K562 (cell line): ENCODE results near the gene POLR3K. TPM values are rescaled to one million over a fixed set of nuclear protein-coding genes. Genes with fewer than 3 reads are reported as not detected.

Experiments
- ARID2 ChIP-seq: fragments of 450-650 bp; IDR thresholded peaks from 2 replicates; pipeline ENCODE4 v1.6.1; 2017; ENCODE audit warnings: antibody characterized with exemption, mild to moderate bottlenecking
- CHD7 ChIP-seq: fragments of 200-600 bp; sonication (generic); IDR thresholded peaks from one replicate; pipeline ENCODE4 v1.6.1; 2012; ENCODE audit warnings: mild to moderate bottlenecking, low read depth, low read length, inconsistent platforms
- HMBOX1 ChIP-seq: sonication (generic); IDR thresholded peaks from 2 replicates; pipeline ENCODE4 v1.6.1; 2016
- HMG20B ChIP-seq: fragments of 250-450 bp; sonication (Bioruptor Pico); IDR thresholded peaks from 2 replicates; pipeline ENCODE4 v1.5.0; 2021; ENCODE audit warnings: mild to moderate bottlenecking
- MAZ ChIP-seq, 2 experiments: fragments of 450-650 bp in 1 of 2; sonication (generic) in 1 of 2; formaldehyde crosslinking; IDR thresholded peaks in 1 of 2; conservative IDR thresholded peaks in 1 of 2; 2 replicates each; pipeline versions ENCODE4 v1.4.0 to v1.5.0; 2020; ENCODE audit warnings: mild to moderate bottlenecking in 1 of 2, missing genetic modification reagents in 1 of 2
- MXD1 ChIP-seq: fragments of 250-450 bp; sonication (Bioruptor Pico); IDR thresholded peaks from 2 replicates; pipeline ENCODE4 v1.8.0; 2021; ENCODE audit warnings: borderline replicate concordance, mild to moderate bottlenecking, moderate library complexity; ENCODE audit not compliant: poor library complexity, severe bottlenecking
- VEZF1 ChIP-seq: fragments of 200-800 bp; sonication (Bioruptor generic); IDR thresholded peaks from 2 replicates; pipeline ENCODE4 v1.6.1; 2017; ENCODE audit warnings: missing genetic modification characterization, missing compliant biosample characterization
- ZEB2 ChIP-seq: fragments of 450-650 bp; IDR thresholded peaks from 2 replicates; pipeline ENCODE4 v1.6.1; 2016
- ZNF175 ChIP-seq: fragments of 200-800 bp; sonication (Bioruptor generic); IDR thresholded peaks from 2 replicates; pipeline ENCODE4 v1.6.1; 2016; ENCODE audit warnings: low read depth, mild to moderate bottlenecking, missing genetic modification characterization, missing compliant biosample characterization
- polyA plus RNA-seq, 8 experiments: library from polyadenylated mRNA; depleted of rRNA in 4 of 8; stranded (reverse) in 5 of 8; unstranded in 3 of 8; fragments of >200 nt; fragmentation: Nextera tagmentation in 2 of 8; fragmentation: Illumina TruSeq in 1 of 8; extraction: Ambion mirVana in 2 of 8; extraction: Trizol in 1 of 8; gene quantifications; 2 replicates each; pipeline versions ENCODE4 v1.2.1 to v1.2.3, GENCODE V29; 2011 to 2014; ENCODE audit warnings: inconsistent platforms in 1 of 8, missing spikeins in 1 of 8
- total RNA-seq, 7 experiments: library from RNA; depleted of rRNA in 6 of 7; stranded (reverse); fragments of >200 nt in 6 of 7; fragmentation: Illumina TruSeq in 2 of 7; extraction: Trizol in 2 of 7; gene quantifications; 2 replicates each; pipeline versions ENCODE4 v1.2.1 to v1.2.3, GENCODE V29; 2011 to 2021; ENCODE audit warnings: low replicate concordance in 1 of 7
- TF ChIP-seq, protein P1 (sequence below): sonication (generic); formaldehyde crosslinking; IDR thresholded peaks from 2 replicates; pipeline ENCODE4 v1.9.0; 2022; ENCODE audit warnings: mild to moderate bottlenecking, missing genetic modification reagents

Gene POLR3K
- total and polyA plus RNA-seq, 9 of the 15 experiments (the other 6 are each of a cell fraction or from before 2014, with no cell fraction given) = 42.1 to 315 (median 86.7) TPM

- no peak for TF ChIP-seq CHD7
- no peak for TF ChIP-seq ZEB2
- no peak for TF ChIP-seq MXD1 (CRISPR knock-in tag)
- TF ChIP-seq HMG20B (CRISPR knock-in tag) = no peak
- no peak for TF ChIP-seq ARID2
- peak; percentile 70 for TF ChIP-seq VEZF1
- peak in 1 of 2 experiments; percentile 65; a peak in 1 of 4 replicates for TF ChIP-seq MAZ (CRISPR knock-in tag; conservative IDR thresholded peaks at IDR 0.05 in 1 of 2, IDR thresholded peaks at IDR 0.05 in 1 of 2)
- TF ChIP-seq, protein P1, sequence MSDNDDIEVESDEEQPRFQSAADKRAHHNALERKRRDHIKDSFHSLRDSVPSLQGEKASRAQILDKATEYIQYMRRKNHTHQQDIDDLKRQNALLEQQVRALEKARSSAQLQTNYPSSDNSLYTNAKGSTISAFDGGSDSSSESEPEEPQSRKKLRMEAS = peak; percentile 6; the same call in 1 of the 2 replicates
- no peak for TF ChIP-seq HMBOX1
- 0 out of 2 replicates have a peak, but pooled peaks have one; percentile 2 for TF ChIP-seq ZNF175 (CRISPR knock-in tag)
Observed at GRCh38 chr16:76535-77272, 23.3 kb upstream of the POLR3K start (continued).
